Calu3 (cell line): ENCODE measurements around the gene SLC47A2. TPM values are rescaled to one million over a fixed set of nuclear protein-coding genes. Genes with fewer than 3 reads are reported as not detected.

Experiments
- BruUV-seq: library from RNA; stranded (reverse); fragments of 400-500 nt; replicated peaks from 2 replicates; lab custom pipeline; 2021; lab: Mats Ljungman, UMichigan
- CTCF ChIA-PET: fragments of 300-600 bp; sonication (Branson Sonifier 250); formaldehyde crosslinking; loops from one replicate; lab custom pipeline; 2022; ENCODE audit warnings: antibody characterized with exemption; lab: Charles Lee
- DNase-seq: peaks from one replicate; pipeline ENCODE4 v3.0.0; 2022
- H3K27ac Mint-ChIP-seq: one replicate; pipeline ENCODE4 v1.8.0; 2022; ENCODE audit warnings: mixed read lengths; ENCODE audit not compliant: unreplicated experiment
- H3K27me3 Mint-ChIP-seq: one replicate; pipeline ENCODE4 v1.8.0; 2022; ENCODE audit warnings: mixed read lengths; ENCODE audit not compliant: unreplicated experiment
- H3K36me3 Mint-ChIP-seq: one replicate; pipeline ENCODE4 v1.8.0; 2022; ENCODE audit warnings: mild to moderate bottlenecking, moderate library complexity, mixed read lengths; ENCODE audit not compliant: insufficient read depth, unreplicated experiment
- H3K4me1 Mint-ChIP-seq: one replicate; pipeline ENCODE4 v1.8.0; 2022; ENCODE audit warnings: mild to moderate bottlenecking, low read depth, mixed read lengths; ENCODE audit not compliant: unreplicated experiment
- H3K4me3 Mint-ChIP-seq: one replicate; pipeline ENCODE4 v1.8.0; 2022; ENCODE audit warnings: mild to moderate bottlenecking, low read depth, moderate library complexity, mixed read lengths; ENCODE audit not compliant: unreplicated experiment
- H3K9me3 Mint-ChIP-seq: one replicate; pipeline ENCODE4 v1.8.0; 2022; ENCODE audit warnings: low read depth, mixed read lengths; ENCODE audit not compliant: unreplicated experiment
- intact Hi-C: fragments of 100-400 bp; cut with micrococcal nuclease; formaldehyde crosslinking; loops from one replicate; pipeline ENCODE4 v1.10.0; 2022; ENCODE audit not compliant: unreplicated experiment
- total RNA-seq: library from RNA; stranded (reverse); gene quantifications from 2 replicates; pipeline ENCODE4 v1.2.3, GENCODE V29; 2022
- TF ChIP-seq, protein P1 (sequence below): fragments of 200-600 bp; IDR thresholded peaks from one replicate; pipeline ENCODE4 v1.8.0; 2022; ENCODE audit warnings: antibody characterized with exemption; ENCODE audit not compliant: unreplicated experiment

SLC47A2 gene
- total RNA-seq, 1 experiment from 2014 or later = not detected

GRCh38 chr17:19727501-19728078 is 11.2 kb upstream of the SLC47A2 start:
- CTCF ChIA-PET = no interaction called here

GRCh38 chr17:19726631-19727376 is 10.4 kb upstream of the SLC47A2 start:
- H3K4me1 Mint-ChIP-seq = peaks cover 8% of the 10 kb centered on the region
- CTCF ChIA-PET = no interaction called here
- no TSS peak for BruUV-seq
- no peaks in the 10 kb centered on the region for H3K27me3 Mint-ChIP-seq
- intact Hi-C loops = no loop called here
- no peak overlapping the region for H3K27ac Mint-ChIP-seq
- no peak overlapping the region for H3K4me3 Mint-ChIP-seq
- peaks cover 9% of the 10 kb centered on the region for H3K36me3 Mint-ChIP-seq
- DNase-seq = no peak
- H3K9me3 Mint-ChIP-seq = no peaks in the 10 kb centered on the region
- TF ChIP-seq, protein P1, sequence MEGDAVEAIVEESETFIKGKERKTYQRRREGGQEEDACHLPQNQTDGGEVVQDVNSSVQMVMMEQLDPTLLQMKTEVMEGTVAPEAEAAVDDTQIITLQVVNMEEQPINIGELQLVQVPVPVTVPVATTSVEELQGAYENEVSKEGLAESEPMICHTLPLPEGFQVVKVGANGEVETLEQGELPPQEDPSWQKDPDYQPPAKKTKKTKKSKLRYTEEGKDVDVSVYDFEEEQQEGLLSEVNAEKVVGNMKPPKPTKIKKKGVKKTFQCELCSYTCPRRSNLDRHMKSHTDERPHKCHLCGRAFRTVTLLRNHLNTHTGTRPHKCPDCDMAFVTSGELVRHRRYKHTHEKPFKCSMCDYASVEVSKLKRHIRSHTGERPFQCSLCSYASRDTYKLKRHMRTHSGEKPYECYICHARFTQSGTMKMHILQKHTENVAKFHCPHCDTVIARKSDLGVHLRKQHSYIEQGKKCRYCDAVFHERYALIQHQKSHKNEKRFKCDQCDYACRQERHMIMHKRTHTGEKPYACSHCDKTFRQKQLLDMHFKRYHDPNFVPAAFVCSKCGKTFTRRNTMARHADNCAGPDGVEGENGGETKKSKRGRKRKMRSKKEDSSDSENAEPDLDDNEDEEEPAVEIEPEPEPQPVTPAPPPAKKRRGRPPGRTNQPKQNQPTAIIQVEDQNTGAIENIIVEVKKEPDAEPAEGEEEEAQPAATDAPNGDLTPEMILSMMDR = no peak

More at GRCh38 chr17:19727501-19728078, 11.2 kb upstream of the SLC47A2 start:
- H3K36me3 Mint-ChIP-seq = peaks cover 9% of the 10 kb centered on the region
- H3K9me3 Mint-ChIP-seq = no peaks in the 10 kb centered on the region
- H3K27me3 Mint-ChIP-seq = no peaks in the 10 kb centered on the region
- H3K4me1 Mint-ChIP-seq = peaks cover 8% of the 10 kb centered on the region
- TF ChIP-seq, protein P1 = no peak
- no TSS peak for BruUV-seq
- no peak overlapping the region for H3K27ac Mint-ChIP-seq
- no peak overlapping the region for H3K4me3 Mint-ChIP-seq
- DNase-seq = no peak
- intact Hi-C loops = no loop called here

GRCh38 chr17:19725486-19725885 is 9.1 kb upstream of the SLC47A2 start:
- no peak overlapping the region for H3K27ac Mint-ChIP-seq
- CTCF ChIA-PET = no interaction called here
- no peaks in the 10 kb centered on the region for H3K9me3 Mint-ChIP-seq
- intact Hi-C loops = no loop called here
- TF ChIP-seq, protein P1 = no peak
- no peaks in the 10 kb centered on the region for H3K27me3 Mint-ChIP-seq
- DNase-seq = no peak
- peak overlapping the region; percentile 44 for H3K4me3 Mint-ChIP-seq
- peaks cover 17% of the 10 kb centered on the region for H3K4me1 Mint-ChIP-seq
- H3K36me3 Mint-ChIP-seq = peaks cover 9% of the 10 kb centered on the region
- no TSS peak for BruUV-seq

DNA sequence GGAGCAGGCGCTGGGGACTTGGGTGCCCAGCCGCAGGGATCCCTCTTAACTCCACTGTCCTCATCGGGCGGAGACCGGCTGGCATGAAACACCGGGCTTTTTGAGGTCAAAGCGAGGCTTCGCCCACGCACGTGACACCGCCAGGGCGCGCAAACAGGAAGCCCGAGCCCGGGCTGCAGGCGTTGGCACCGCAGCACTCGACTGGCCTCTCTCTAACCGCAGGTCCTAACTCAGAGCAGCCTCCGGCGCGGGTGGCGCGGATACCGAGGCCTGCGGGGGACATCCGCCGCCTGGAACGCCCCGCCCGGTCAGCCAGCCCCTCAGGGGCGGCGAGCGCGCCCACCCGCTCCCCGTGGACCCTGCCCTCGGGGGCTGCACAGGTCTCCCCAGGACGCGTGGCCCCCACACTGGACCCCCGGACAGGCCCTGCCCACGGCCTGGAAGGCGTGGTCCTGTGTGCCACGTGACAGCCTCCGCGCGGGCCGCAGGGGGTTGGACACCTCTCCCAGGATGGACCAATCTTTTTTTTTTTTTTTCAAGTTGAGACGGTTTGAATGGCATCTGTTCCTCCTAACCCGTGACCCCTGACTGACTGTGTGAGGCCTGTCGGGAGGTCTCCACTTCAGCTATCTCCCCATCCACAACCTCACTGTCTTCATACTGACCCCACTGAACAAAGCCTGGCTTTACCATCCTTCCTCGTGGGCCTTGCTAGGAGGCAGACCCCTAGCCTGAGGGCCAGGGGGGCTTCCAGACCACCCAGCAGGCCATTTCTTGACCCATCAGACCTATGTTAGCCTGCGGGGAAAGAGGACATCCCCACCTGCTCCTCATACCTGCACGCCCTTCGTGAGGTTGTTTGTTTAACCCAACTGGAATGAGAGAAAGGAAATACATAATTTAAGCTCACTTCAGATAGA is 8.4 kb upstream of the SLC47A2 start:
- DNase-seq = peak; percentile 30
- H3K4me3 Mint-ChIP-seq = peak overlapping the region; percentile 44
- intact Hi-C loops = no loop called here
- TF ChIP-seq, protein P1 = no peak
- no peak overlapping the region for H3K27ac Mint-ChIP-seq
- H3K27me3 Mint-ChIP-seq = no peaks in the 10 kb centered on the region
- CTCF ChIA-PET = no interaction called here
- no TSS peak for BruUV-seq
- H3K36me3 Mint-ChIP-seq = peaks cover 9% of the 10 kb centered on the region
- H3K4me1 Mint-ChIP-seq = peaks cover 24% of the 10 kb centered on the region
- H3K9me3 Mint-ChIP-seq = no peaks in the 10 kb centered on the region
